K562 (cell line): ENCODE data around the gene TWSG1. TPM values are rescaled to one million over a fixed set of nuclear protein-coding genes. Genes with fewer than 3 reads are reported as not detected.

Experiments
- ATAC-seq: fragments of 200-7000 bp; cut with Tn5 transposase; 3 replicates; pipeline ENCODE4 v1.9.1; 2020; ENCODE audit warnings: moderate library complexity
- BruUV-seq: library from RNA; stranded (reverse); fragments of 400-500 nt; replicated peaks from 2 replicates; lab custom pipeline; 2021; lab: Mats Ljungman, UMichigan
- CTCF ChIA-PET: fragments of 300-600 bp; formaldehyde crosslinking; extraction: SDS; loops from one replicate; lab custom pipeline; 2021; ENCODE audit warnings: low intra/inter-chr PET ratio; lab: Yijun Ruan, JAX
- POLR2A ChIA-PET: fragments of 300-600, 350-650 bp; sonication (Branson Sonifier 250); formaldehyde crosslinking; extraction: SDS; loops from one replicate; lab custom pipeline; 2021; ENCODE audit warnings: antibody characterized with exemption, inconsistent platforms; lab: Yijun Ruan, JAX
- DNase-seq, 4 experiments: peaks; one replicate each; pipeline versions ENCODE4 v3.0.0 to v3.0.0-alpha.2; 2011 to 2018; ENCODE audit warnings: low spot score in 3 of 4, mixed read lengths in 3 of 4; ENCODE audit errors: extremely low read depth in 1 of 4
- FAIRE-seq: peaks from 2 replicates; lab custom pipeline; 2011; peaks lifted over from hg19 to GRCh38; lab: Jason Lieb, UNC
- H2AFZ ChIP-seq: 2 replicates; pipeline ENCODE4 v1.6.0; 2011; ENCODE audit warnings: low read depth, low read length, control low read depth, inconsistent platforms
- H3K27ac ChIP-seq: fragments of 200-600 bp; 3 replicates; pipeline ENCODE4 v1.8.0; 2011; ENCODE audit warnings: low read depth, mild to moderate bottlenecking, control low read depth, inconsistent platforms, low read length, moderate library complexity, mixed read lengths; ENCODE audit errors: extremely low read depth
- H3K27me3 ChIP-seq, 2 experiments: fragments of 300-600 bp in 1 of 2; 2 replicates in 1 of 2; 3 replicates in 1 of 2; pipeline versions ENCODE4 v1.6.0 to v1.8.0; 2011; ENCODE audit warnings: inconsistent platforms in 2 of 2, low read length in 2 of 2, mild to moderate bottlenecking in 1 of 2, mixed read lengths in 1 of 2, moderate library complexity in 1 of 2; ENCODE audit not compliant: control insufficient read depth in 2 of 2, insufficient read depth in 2 of 2
- H3K36me3 ChIP-seq: fragments of 300-600 bp; 3 replicates; pipeline ENCODE4 v1.8.0; 2011; ENCODE audit warnings: mild to moderate bottlenecking, low read length, inconsistent platforms; ENCODE audit not compliant: control insufficient read depth, insufficient read depth
- H3K4me1 ChIP-seq, 2 experiments: fragments of 200-600 bp in 1 of 2; replicated peaks in 1 of 2; 2 replicates in 1 of 2; 3 replicates in 1 of 2; pipeline versions ENCODE4 v1.5.1 to v1.8.0; 2011; ENCODE audit warnings: inconsistent platforms in 2 of 2, low read length in 2 of 2, mild to moderate bottlenecking in 1 of 2, mixed read lengths in 1 of 2, moderate library complexity in 1 of 2; ENCODE audit not compliant: control insufficient read depth in 2 of 2, insufficient read depth in 2 of 2
- H3K4me2 ChIP-seq: 2 replicates; pipeline ENCODE4 v1.6.1; 2011; ENCODE audit warnings: low read length, control low read depth, inconsistent platforms, mixed read lengths; ENCODE audit not compliant: insufficient read depth
- H3K4me3 ChIP-seq: fragments of 200-600 bp; sonication (generic), shearing (Covaris generic); 2 replicates; pipeline ENCODE4 v1.5.1; 2016; ENCODE audit warnings: control low read depth, inconsistent platforms
- H3K79me2 ChIP-seq: fragments of 200-600 bp; 3 replicates; pipeline ENCODE4 v1.8.0; 2011; ENCODE audit warnings: low read length, inconsistent platforms; ENCODE audit not compliant: control insufficient read depth, insufficient read depth
- H3K9ac ChIP-seq, 2 experiments: 2 replicates each; pipeline versions ENCODE4 v1.6.0 to v1.6.1; 2011; ENCODE audit warnings: low read depth in 2 of 2, low read length in 2 of 2, control low read depth in 1 of 2, inconsistent platforms in 1 of 2, mild to moderate bottlenecking in 1 of 2, mixed read lengths in 1 of 2; ENCODE audit not compliant: insufficient read depth in 1 of 2
- H3K9me1 ChIP-seq: one replicate; pipeline ENCODE4 v1.6.0; 2011; ENCODE audit warnings: inconsistent platforms, mild to moderate bottlenecking, low read length, moderate library complexity; ENCODE audit not compliant: control insufficient read depth, insufficient read depth
- H3K9me3 ChIP-seq: replicated peaks from 2 replicates; pipeline ENCODE4 v1.5.1; 2011; ENCODE audit warnings: low read depth, low read length, inconsistent platforms; ENCODE audit not compliant: control insufficient read depth, insufficient read depth
- H4K20me1 ChIP-seq: replicated peaks from 2 replicates; pipeline ENCODE4 v1.6.1; 2011; ENCODE audit warnings: low read length, inconsistent platforms, mixed read lengths; ENCODE audit not compliant: control insufficient read depth, insufficient read depth
- ARID1B ChIP-seq: fragments of 450-650 bp; IDR thresholded peaks from 2 replicates; pipeline ENCODE4 v1.6.1; 2016; ENCODE audit warnings: antibody characterized with exemption, mild to moderate bottlenecking, inconsistent platforms
- CBFA2T2 ChIP-seq: fragments of 450-650 bp; conservative IDR thresholded peaks from 2 replicates; pipeline ENCODE4 v1.6.1; 2017; ENCODE audit warnings: mild to moderate bottlenecking
- CBFA2T3 ChIP-seq: fragments of 450-650 bp; IDR thresholded peaks from 2 replicates; pipeline ENCODE4 v1.6.1; 2017
- FOSL1 ChIP-seq: fragments of 200-800 bp; sonication (Bioruptor generic); conservative IDR thresholded peaks from 2 replicates; pipeline ENCODE4 v1.6.1; 2016; ENCODE audit warnings: missing genetic modification characterization, missing compliant biosample characterization
- GTF2A2 ChIP-seq: IDR thresholded peaks from 2 replicates; pipeline ENCODE4 v1.6.1; 2016; ENCODE audit warnings: mild to moderate bottlenecking, missing genetic modification characterization, missing compliant biosample characterization
- KDM2B ChIP-seq: fragments of 250-450 bp; sonication (Bioruptor Pico); IDR thresholded peaks from 2 replicates; pipeline ENCODE4 v1.8.0; 2021; ENCODE audit warnings: mild to moderate bottlenecking, moderate library complexity
- KLF6 ChIP-seq: fragments of 250-450 bp; sonication (Bioruptor Pico); IDR thresholded peaks from 2 replicates; pipeline ENCODE4 v1.4.0; 2020; ENCODE audit warnings: mild to moderate bottlenecking, moderate library complexity, borderline replicate concordance
- MAZ ChIP-seq, 2 experiments: fragments of 450-650 bp in 1 of 2; sonication (generic) in 1 of 2; formaldehyde crosslinking; IDR thresholded peaks in 1 of 2; conservative IDR thresholded peaks in 1 of 2; 2 replicates each; pipeline versions ENCODE4 v1.4.0 to v1.5.0; 2020; ENCODE audit warnings: mild to moderate bottlenecking in 1 of 2, missing genetic modification reagents in 1 of 2
- MCM7 ChIP-seq, 2 experiments: fragments of 450-650 bp; IDR thresholded peaks; 2 replicates each; pipeline ENCODE4 v1.6.1; 2016 to 2018
- MYNN ChIP-seq, 2 experiments: sonication (generic); formaldehyde crosslinking in 1 of 2; IDR thresholded peaks; 2 replicates each; pipeline versions ENCODE4 v1.5.0 to v1.6.1; 2016 to 2020; ENCODE audit warnings: antibody characterized with exemption in 1 of 2, missing genetic modification reagents in 1 of 2
- NCOA2 ChIP-seq, 2 experiments: fragments of 450-650 bp; IDR thresholded peaks; 2 replicates each; pipeline ENCODE4 v1.6.1; 2018; ENCODE audit warnings: mild to moderate bottlenecking in 2 of 2, moderate library complexity in 1 of 2; ENCODE audit not compliant: partially characterized antibody in 2 of 2
- NCOR1 ChIP-seq: fragments of 450-650 bp; IDR thresholded peaks from 2 replicates; pipeline ENCODE4 v1.6.1; 2016; ENCODE audit warnings: mild to moderate bottlenecking, moderate library complexity
- PHF8 ChIP-seq: fragments of 200-600 bp; sonication (generic); IDR thresholded peaks from 2 replicates; pipeline ENCODE4 v1.6.1; 2012; ENCODE audit warnings: mixed run types, mild to moderate bottlenecking, inconsistent platforms, low read length, moderate library complexity, borderline replicate concordance
- SIX5 ChIP-seq, 2 experiments: IDR thresholded peaks; 2 replicates each; pipeline ENCODE4 v1.6.1; 2011; ENCODE audit warnings: low read length in 2 of 2, borderline replicate concordance in 1 of 2, low read depth in 1 of 2, mild to moderate bottlenecking in 1 of 2, moderate library complexity in 1 of 2; ENCODE audit not compliant: insufficient read depth in 1 of 2
- THRA ChIP-seq: fragments of 450-650 bp; IDR thresholded peaks from 2 replicates; pipeline ENCODE4 v1.6.1; 2017; ENCODE audit warnings: mild to moderate bottlenecking, moderate library complexity
- TRIM25 ChIP-seq: fragments of 450-650 bp; IDR thresholded peaks from 2 replicates; pipeline ENCODE4 v1.7.0; 2016; ENCODE audit warnings: borderline replicate concordance
- ZFP1 ChIP-seq: fragments of 450-650 bp; formaldehyde crosslinking; IDR thresholded peaks from 2 replicates; pipeline ENCODE4 v1.4.0; 2020; ENCODE audit warnings: mild to moderate bottlenecking, mixed read lengths
- ZNF175 ChIP-seq: fragments of 200-800 bp; sonication (Bioruptor generic); IDR thresholded peaks from 2 replicates; pipeline ENCODE4 v1.6.1; 2016; ENCODE audit warnings: low read depth, mild to moderate bottlenecking, missing genetic modification characterization, missing compliant biosample characterization
- ZNF316 ChIP-seq: fragments of 450-650 bp; IDR thresholded peaks from 2 replicates; pipeline ENCODE4 v1.6.1; 2016
- ZNF347 ChIP-seq: fragments of 450-650 bp; formaldehyde crosslinking; IDR thresholded peaks from 2 replicates; pipeline ENCODE4 v1.4.0; 2020; ENCODE audit warnings: low read depth, mild to moderate bottlenecking, moderate library complexity
- ZNF655 ChIP-seq: fragments of 250-450 bp; sonication (Bioruptor Pico); IDR thresholded peaks from 2 replicates; pipeline ENCODE4 v1.5.0; 2021
- WGBS: fragments of 100-300 bp; shearing (Covaris generic); methylation state at CpG from one replicate; pipeline ENCODE4 v1.1.6; 2016; ENCODE audit warnings: low coverage, mixed read lengths; ENCODE audit not compliant: insufficient coverage; ENCODE audit errors: missing lambda C conversion rate; 5-methylcytosine and 5-hydroxymethylcytosine counted together
- in situ Hi-C: fragments of 300-500 bp; cut with MboI; formaldehyde crosslinking; loops from 4 replicates; pipeline ENCODE4 v1.15.0; 2018; ENCODE audit warnings: inconsistent platforms, mixed read lengths
- intact Hi-C: fragments of 100-400 bp; cut with micrococcal nuclease; formaldehyde crosslinking; loops from 2 replicates; pipeline ENCODE4 v1.14.2; 2022
- polyA plus RNA-seq, 8 experiments: library from polyadenylated mRNA; depleted of rRNA in 4 of 8; stranded (reverse) in 5 of 8; unstranded in 3 of 8; fragments of >200 nt; fragmentation: Nextera tagmentation in 2 of 8; fragmentation: Illumina TruSeq in 1 of 8; extraction: Ambion mirVana in 2 of 8; extraction: Trizol in 1 of 8; gene quantifications; 2 replicates each; pipeline versions ENCODE4 v1.2.1 to v1.2.3, GENCODE V29; 2011 to 2014; ENCODE audit warnings: inconsistent platforms in 1 of 8, missing spikeins in 1 of 8
- total RNA-seq, 7 experiments: library from RNA; depleted of rRNA in 6 of 7; stranded (reverse); fragments of >200 nt in 6 of 7; fragmentation: Illumina TruSeq in 2 of 7; extraction: Trizol in 2 of 7; gene quantifications; 2 replicates each; pipeline versions ENCODE4 v1.2.1 to v1.2.3, GENCODE V29; 2011 to 2021; ENCODE audit warnings: low replicate concordance in 1 of 7

TWSG1 gene
- total and polyA plus RNA-seq, 9 of the 15 experiments (the other 6 are each of a cell fraction or from before 2014, with no cell fraction given): 10.4 to 37.2 (median 25.1) TPM

DNA sequence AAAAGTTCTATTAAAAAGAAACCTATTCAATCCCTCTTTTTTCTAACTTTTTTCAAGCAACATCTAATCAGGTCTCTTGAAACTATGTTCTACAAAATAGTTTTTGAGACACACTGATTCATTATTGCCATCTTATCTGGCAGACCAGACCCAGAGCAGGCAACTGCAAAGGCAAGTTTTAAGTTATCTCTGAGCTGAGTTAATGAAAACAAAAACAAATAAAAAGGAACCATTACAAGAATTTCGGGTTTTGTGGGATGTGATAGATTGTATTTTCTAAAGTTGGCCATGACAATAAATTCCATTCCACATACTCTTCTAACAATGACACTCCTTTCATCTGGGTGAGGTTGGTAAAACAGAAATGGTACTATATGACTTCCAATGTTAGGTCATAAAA, 15.2 kb upstream of the TWSG1 start:
- POLR2A ChIA-PET: interaction anchor here (1.2 to 1.8 kb wide), 3 partner anchors 10 to 43 kb away, joined by 3 to 4 read pairs (median 4); no protein-coding TSS in a partner anchor
- Histone ChIP-seq H3K36me3 (no peaks in the 10 kb centered on the region), H3K4me1 (peaks cover 0 to 16% of the 10 kb centered on the region in 2 experiments; a peak in 4 of 5 replicates), H3K9ac (no peak overlapping the region), H3K9me3 (no peaks in the 10 kb centered on the region), H3K27ac (no peak overlapping the region), H4K20me1 (no peaks in the 10 kb centered on the region), H3K27me3 (no peaks in the 10 kb centered on the region), H3K4me3 (no peak overlapping the region), H3K79me2 (no peaks in the 10 kb centered on the region), H2AFZ (no peak overlapping the region), H3K9me1 (no peaks in the 10 kb centered on the region), H3K4me2 (no peak overlapping the region)
- ATAC-seq: no peak
- no TSS peak for BruUV-seq
- in situ Hi-C loops (no loop called here), intact Hi-C loops (no loop called here)
- no peak for FAIRE-seq
- no peak for DNase-seq
- 8% methylated on average over 1 of the region's 1 CpG for WGBS
- CTCF ChIA-PET: no interaction called here
- peak; percentile 73 for TF ChIP-seq ARID1B
- TF ChIP-seq PHF8: no peak
- peak; percentile 51 for TF ChIP-seq NCOR1
- peak; percentile 74 for TF ChIP-seq CBFA2T3
- no peak for TF ChIP-seq MCM7 (IDR thresholded peaks at IDR 0.05)
- TF ChIP-seq ZNF175 (CRISPR knock-in tag): no peak
- no peak for TF ChIP-seq SIX5 (IDR thresholded peaks at IDR 0.05; ENCODE audit: borderline replicate concordance in 1 of 2, insufficient read depth in 1 of 2, low read depth in 1 of 2, low read length in 2 of 2)
- 0 out of 2 replicates have a peak, but pooled peaks have one; percentile 27 for TF ChIP-seq FOSL1 (tag)
- TF ChIP-seq KLF6 (CRISPR knock-in tag): no peak
- no peak for TF ChIP-seq ZFP1
- no peak for TF ChIP-seq MAZ (CRISPR knock-in tag; conservative IDR thresholded peaks at IDR 0.05 in 1 of 2, IDR thresholded peaks at IDR 0.05 in 1 of 2)
- no peak for TF ChIP-seq KDM2B (CRISPR knock-in tag)
- no peak for TF ChIP-seq THRA
- no peak for TF ChIP-seq ZNF316
- TF ChIP-seq MYNN (IDR thresholded peaks at IDR 0.05): no peak
- no peak for TF ChIP-seq MYNN (CRISPR knock-in tag; IDR thresholded peaks at IDR 0.05)
- no peak for TF ChIP-seq GTF2A2 (tag)
- TF ChIP-seq ZNF655 (CRISPR knock-in tag): no peak
- TF ChIP-seq ZNF347 (CRISPR knock-in tag): no peak
- TF ChIP-seq CBFA2T2: peak; percentile 51
- TF ChIP-seq NCOA2 (IDR thresholded peaks at IDR 0.05; ENCODE audit: partially characterized antibody in 2 of 2): no peak
- no peak for TF ChIP-seq TRIM25
